Measurements from ENCODE around the gene PADI2. TPM values are rescaled to one million over a fixed set of nuclear protein-coding genes. Genes with fewer than 3 reads are reported as not detected.

The PADI2 gene
- total and polyA plus RNA-seq, 2 donors (not counting 3 experiments of a cell fraction or from before 2014, with no cell fraction given): not detected

DNA sequence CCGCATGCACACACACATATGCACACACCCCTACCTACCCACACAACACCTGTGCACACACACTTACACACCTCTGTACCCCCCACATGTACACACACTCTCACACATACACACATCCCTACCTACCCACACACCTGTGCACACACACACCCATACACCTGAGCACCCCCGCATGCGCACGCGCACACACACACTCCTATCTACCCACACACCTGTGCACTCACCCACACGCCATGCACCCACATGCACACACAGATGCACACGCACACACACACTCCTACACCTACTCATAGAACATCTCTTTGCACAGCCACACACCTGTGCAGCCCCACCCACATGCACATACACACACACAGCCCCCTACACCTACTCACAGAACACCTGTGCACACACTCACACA, 15.5 kb upstream of the PADI2 start:
- Histone ChIP-seq H3K4me3 (replicated peaks in 1 of 3; ENCODE audit: insufficient read depth in 1 of 3, low read depth in 1 of 3, low read length in 3 of 3) (no peak overlapping the region), H3K36me3 (ENCODE audit: control insufficient read depth in 2 of 2, extremely low read depth in 1 of 2, insufficient read depth in 2 of 2, low read length in 2 of 2) (no peaks in the 10 kb centered on the region), H3K9ac (replicated peaks; ENCODE audit: extremely low read depth, insufficient read depth, low read length) (no peak overlapping the region), H3K4me2 (ENCODE audit: insufficient read depth, low read length) (no peak overlapping the region), H3K27me3 (ENCODE audit: control insufficient read depth in 2 of 2, insufficient read depth in 2 of 2, low read length in 2 of 2) (peaks cover 0 to 7% of the 10 kb centered on the region in 2 experiments), H3K9me1 (replicated peaks; ENCODE audit: control insufficient read depth, extremely low read depth, insufficient read depth, low read length) (no peaks in the 10 kb centered on the region), H3K79me2 (ENCODE audit: control insufficient read depth, insufficient read depth, low read length) (no peaks in the 10 kb centered on the region), H3K9me3 (replicated peaks; ENCODE audit: control insufficient read depth, insufficient read depth, low read length) (no peaks in the 10 kb centered on the region), H4K20me1 (replicated peaks; ENCODE audit: control insufficient read depth, extremely low read depth, insufficient read depth, low read length) (no peaks in the 10 kb centered on the region), H2AFZ (ENCODE audit: low read depth, low read length) (no peak overlapping the region), H3K27ac (ENCODE audit: insufficient read depth, low read depth, low read length) (no peak overlapping the region), H3K4me1 (ENCODE audit: control insufficient read depth, extremely low read depth, insufficient read depth, low read length) (peaks cover 4% of the 10 kb centered on the region)
- no peak for FAIRE-seq
- ChIA-PET CTCF (no interaction called here), POLR2A (no interaction called here)
- intact Hi-C loops (cut with micrococcal nuclease): no loop called here
- dilution Hi-C loops (cut with MboI; ENCODE audit: extremely low pct_ligation_motif_present, low sequenced_read_pairs): no loop called here
- TF ChIP-seq, protein P1, sequence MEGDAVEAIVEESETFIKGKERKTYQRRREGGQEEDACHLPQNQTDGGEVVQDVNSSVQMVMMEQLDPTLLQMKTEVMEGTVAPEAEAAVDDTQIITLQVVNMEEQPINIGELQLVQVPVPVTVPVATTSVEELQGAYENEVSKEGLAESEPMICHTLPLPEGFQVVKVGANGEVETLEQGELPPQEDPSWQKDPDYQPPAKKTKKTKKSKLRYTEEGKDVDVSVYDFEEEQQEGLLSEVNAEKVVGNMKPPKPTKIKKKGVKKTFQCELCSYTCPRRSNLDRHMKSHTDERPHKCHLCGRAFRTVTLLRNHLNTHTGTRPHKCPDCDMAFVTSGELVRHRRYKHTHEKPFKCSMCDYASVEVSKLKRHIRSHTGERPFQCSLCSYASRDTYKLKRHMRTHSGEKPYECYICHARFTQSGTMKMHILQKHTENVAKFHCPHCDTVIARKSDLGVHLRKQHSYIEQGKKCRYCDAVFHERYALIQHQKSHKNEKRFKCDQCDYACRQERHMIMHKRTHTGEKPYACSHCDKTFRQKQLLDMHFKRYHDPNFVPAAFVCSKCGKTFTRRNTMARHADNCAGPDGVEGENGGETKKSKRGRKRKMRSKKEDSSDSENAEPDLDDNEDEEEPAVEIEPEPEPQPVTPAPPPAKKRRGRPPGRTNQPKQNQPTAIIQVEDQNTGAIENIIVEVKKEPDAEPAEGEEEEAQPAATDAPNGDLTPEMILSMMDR (IDR thresholded peaks at IDR 0.05; ENCODE audit: extremely low read depth in 1 of 2, insufficient read depth in 1 of 2, low read depth in 1 of 2, low read length in 2 of 2): no peak
- TF ChIP-seq GATA2 (IDR thresholded peaks at IDR 0.05; ENCODE audit: insufficient read depth, insufficient read length, low read depth, low read length) (no peak), MAX (IDR thresholded peaks at IDR 0.05; ENCODE audit: insufficient read depth, insufficient read length) (no peak), JUN (IDR thresholded peaks at IDR 0.05; ENCODE audit: borderline replicate concordance, insufficient read depth, insufficient read length, low read depth) (no peak)
- BruUV-seq (replicated peaks): no TSS peak
- no peak for DNase-seq (ENCODE audit: low read depth, low spot score)

DNA sequence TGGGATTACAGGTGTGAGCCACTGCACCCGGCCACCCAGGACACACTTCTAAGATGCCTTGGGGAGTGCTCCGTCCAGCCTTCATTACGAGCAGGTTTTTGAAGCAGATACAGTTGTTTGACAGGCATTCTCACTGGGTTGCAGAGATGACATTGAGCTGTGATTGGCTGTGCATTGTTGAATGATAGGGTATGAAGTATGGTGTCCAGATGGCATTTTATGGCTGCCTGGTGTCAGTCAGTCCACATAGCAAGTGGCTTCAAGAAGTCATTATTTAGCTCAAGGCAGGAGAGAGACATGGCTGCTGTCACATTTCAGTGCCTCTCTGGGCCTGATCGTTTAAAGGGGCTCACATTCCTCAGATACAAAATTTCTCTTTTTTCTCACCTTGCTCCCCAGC, 14.8 kb upstream of the PADI2 start:
- CTCF ChIA-PET: no interaction called here
- no TSS peak for BruUV-seq (replicated peaks)

More for the DNA sequence above, 14.8 kb upstream of the PADI2 start:
- H3K9ac ChIP-seq (replicated peaks; ENCODE audit: extremely low read depth, insufficient read depth, low read length): no peak overlapping the region
- H3K4me3 ChIP-seq (replicated peaks in 1 of 3; ENCODE audit: insufficient read depth in 1 of 3, low read depth in 1 of 3, low read length in 3 of 3): no peak overlapping the region
- peaks cover 8% of the 10 kb centered on the region for H3K4me1 ChIP-seq (ENCODE audit: control insufficient read depth, extremely low read depth, insufficient read depth, low read length)
- DNase-seq (ENCODE audit: low read depth, low spot score): no peak
- H3K27me3 ChIP-seq (ENCODE audit: control insufficient read depth in 2 of 2, insufficient read depth in 2 of 2, low read length in 2 of 2): peaks cover 0 to 7% of the 10 kb centered on the region in 2 experiments
- intact Hi-C loops (cut with micrococcal nuclease) (no loop called here), dilution Hi-C loops (cut with MboI; ENCODE audit: extremely low pct_ligation_motif_present, low sequenced_read_pairs) (no loop called here)
- no peaks in the 10 kb centered on the region for H3K9me1 ChIP-seq (replicated peaks; ENCODE audit: control insufficient read depth, extremely low read depth, insufficient read depth, low read length)
- TF ChIP-seq FOS (IDR thresholded peaks at IDR 0.05; ENCODE audit: borderline replicate concordance, insufficient read depth, low read length) (no peak), MYC (IDR thresholded peaks at IDR 0.05; ENCODE audit: low read depth, low read length) (no peak)
- H3K4me2 ChIP-seq (ENCODE audit: insufficient read depth, low read length): no peak overlapping the region
- FAIRE-seq: no peak
- no peak overlapping the region for H2AFZ ChIP-seq (ENCODE audit: low read depth, low read length)
- H3K9me3 ChIP-seq (replicated peaks; ENCODE audit: control insufficient read depth, insufficient read depth, low read length): no peaks in the 10 kb centered on the region
- no peak overlapping the region for H3K27ac ChIP-seq (ENCODE audit: insufficient read depth, low read depth, low read length)
- no peaks in the 10 kb centered on the region for H3K79me2 ChIP-seq (ENCODE audit: control insufficient read depth, insufficient read depth, low read length)
- H4K20me1 ChIP-seq (replicated peaks; ENCODE audit: control insufficient read depth, extremely low read depth, insufficient read depth, low read length): no peaks in the 10 kb centered on the region
- POLR2A ChIA-PET: no interaction called here
- no peaks in the 10 kb centered on the region for H3K36me3 ChIP-seq (ENCODE audit: control insufficient read depth in 2 of 2, extremely low read depth in 1 of 2, insufficient read depth in 2 of 2, low read length in 2 of 2)
